ENCODE data around the gene GDF11. TPM values are rescaled to one million over a fixed set of nuclear protein-coding genes. Genes with fewer than 3 reads are reported as not detected.

GDF11 gene
- total RNA-seq, result 1 to 10 TPM; 4.2 TPM

- no peaks in the 10 kb centered on the region for H3K36me3 Mint-ChIP-seq (ENCODE audit: low read depth)
- H3K9me3 Mint-ChIP-seq, result no peaks in the 10 kb centered on the region
- CTCF ChIA-PET, result interaction anchor here (1.0 to 2.0 kb wide), 2 partner anchors 52 to 196 kb away, joined by 4 to 8 read pairs; no protein-coding TSS in a partner anchor
- H3K4me1 Mint-ChIP-seq (ENCODE audit: low read depth), result peaks cover 31% of the 10 kb centered on the region
- H3K4me3 Mint-ChIP-seq, result peak within 1 kb of the TSS; percentile 84
- peak within 1 kb of the TSS; percentile 13 for H3K27ac Mint-ChIP-seq
- intact Hi-C loops (cut with micrococcal nuclease), result loop anchor here (1.0 to 10.0 kb wide), 6 partner anchors 54 to 722 kb away; partner anchors contain the start of genes ORMDL2, RPS26 and SPRYD4
- no peaks in the 10 kb centered on the region for H3K27me3 Mint-ChIP-seq (ENCODE audit: low read depth)
- peak; percentile 75 for DNase-seq
Measured at GRCh38 chr12:55742719-55743405, at the start of gene GDF11. GDF11 (plus strand) TSS chr12:55743122; CDS start chr12:55743317, 195 bp downstream.

- no peak overlapping the region for H3K27ac Mint-ChIP-seq
- H3K9me3 Mint-ChIP-seq, result no peaks in the 10 kb centered on the region
- no peaks in the 10 kb centered on the region for H3K36me3 Mint-ChIP-seq (ENCODE audit: low read depth)
- H3K27me3 Mint-ChIP-seq (ENCODE audit: low read depth), result no peaks in the 10 kb centered on the region
- CTCF ChIA-PET, result no interaction called here
- no peak overlapping the region for H3K4me3 Mint-ChIP-seq
- no peaks in the 10 kb centered on the region for H3K4me1 Mint-ChIP-seq (ENCODE audit: low read depth)
- intact Hi-C loops (cut with micrococcal nuclease), result no loop called here
- DNase-seq, result no peak
Measured at GRCh38 chr12:55693323-55694187, 49.4 kb upstream of the GDF11 start.

- Mint-ChIP-seq H3K27me3 (ENCODE audit: low read depth) (no peaks in the 10 kb centered on the region), H3K27ac (no peak overlapping the region), H3K9me3 (no peaks in the 10 kb centered on the region), H3K4me1 (ENCODE audit: low read depth) (no peaks in the 10 kb centered on the region), H3K36me3 (ENCODE audit: low read depth) (no peaks in the 10 kb centered on the region), H3K4me3 (no peak overlapping the region)
- intact Hi-C loops (cut with micrococcal nuclease), result no loop called here
- DNase-seq, result no peak
- CTCF ChIA-PET, result no interaction called here
Measured at GRCh38 chr12:55694188-55694515, 48.8 kb upstream of the GDF11 start.

GRCh38 chr12:55694651-55695050 is 48.3 kb upstream of the GDF11 start:
- H3K9me3 Mint-ChIP-seq, result no peaks in the 10 kb centered on the region
- no peaks in the 10 kb centered on the region for H3K27me3 Mint-ChIP-seq (ENCODE audit: low read depth)
- intact Hi-C loops (cut with micrococcal nuclease), result no loop called here
- CTCF ChIA-PET, result no interaction called here
- DNase-seq, result no peak
- no peaks in the 10 kb centered on the region for H3K4me1 Mint-ChIP-seq (ENCODE audit: low read depth)
- H3K36me3 Mint-ChIP-seq (ENCODE audit: low read depth), result no peaks in the 10 kb centered on the region
- no peak overlapping the region for H3K27ac Mint-ChIP-seq
- H3K4me3 Mint-ChIP-seq, result no peak overlapping the region

- no peak overlapping the region for H3K27ac Mint-ChIP-seq
Measured at GRCh38 chr12:55695349-55695748, 47.6 kb upstream of the GDF11 start.

GRCh38 chr12:55696141-55696540 is 46.8 kb upstream of the GDF11 start:
- H3K36me3 Mint-ChIP-seq (ENCODE audit: low read depth), result no peaks in the 10 kb centered on the region
- no peak for DNase-seq
- CTCF ChIA-PET, result interaction anchor here (0.6 to 1.2 kb wide), 3 partner anchors 15 to 40 kb away, joined by 3 to 4 read pairs (median 4); a partner anchor contains a TSS
- H3K4me1 Mint-ChIP-seq (ENCODE audit: low read depth), result no peaks in the 10 kb centered on the region
- no peak overlapping the region for H3K27ac Mint-ChIP-seq
- H3K27me3 Mint-ChIP-seq (ENCODE audit: low read depth), result no peaks in the 10 kb centered on the region
- intact Hi-C loops (cut with micrococcal nuclease), result no loop called here
- no peak overlapping the region for H3K4me3 Mint-ChIP-seq
- H3K9me3 Mint-ChIP-seq, result no peaks in the 10 kb centered on the region

More at GRCh38 chr12:55695349-55695748, 47.6 kb upstream of the GDF11 start:
- Mint-ChIP-seq H3K9me3 (no peaks in the 10 kb centered on the region), H3K4me1 (ENCODE audit: low read depth) (no peaks in the 10 kb centered on the region), H3K36me3 (ENCODE audit: low read depth) (no peaks in the 10 kb centered on the region), H3K27me3 (ENCODE audit: low read depth) (no peaks in the 10 kb centered on the region), H3K4me3 (no peak overlapping the region)
- CTCF ChIA-PET, result interaction anchor here (0.6 kb wide), 1 partner anchor 14 kb away, joined by 4 read pairs; a partner anchor contains a TSS
- intact Hi-C loops (cut with micrococcal nuclease), result no loop called here
- DNase-seq, result no peak

- intact Hi-C loops (cut with micrococcal nuclease), result no loop called here
- no peaks in the 10 kb centered on the region for H3K36me3 Mint-ChIP-seq (ENCODE audit: low read depth)
- H3K9me3 Mint-ChIP-seq, result no peaks in the 10 kb centered on the region
- H3K27me3 Mint-ChIP-seq (ENCODE audit: low read depth), result no peaks in the 10 kb centered on the region
- H3K4me3 Mint-ChIP-seq, result no peak overlapping the region
- no peak for DNase-seq
- CTCF ChIA-PET, result interaction anchor here (0.5 to 1.2 kb wide), 3 partner anchors 16 to 88 kb away, joined by 3 to 4 read pairs (median 4); no protein-coding TSS in a partner anchor
- no peaks in the 10 kb centered on the region for H3K4me1 Mint-ChIP-seq (ENCODE audit: low read depth)
- no peak overlapping the region for H3K27ac Mint-ChIP-seq
Measured at GRCh38 chr12:55696796-55697462, 46.0 kb upstream of the GDF11 start.

- H3K9me3 Mint-ChIP-seq, result no peaks in the 10 kb centered on the region
- no peak for DNase-seq
- no peaks in the 10 kb centered on the region for H3K27me3 Mint-ChIP-seq (ENCODE audit: low read depth)
- no peak overlapping the region for H3K4me3 Mint-ChIP-seq
- intact Hi-C loops (cut with micrococcal nuclease), result no loop called here
- no peaks in the 10 kb centered on the region for H3K36me3 Mint-ChIP-seq (ENCODE audit: low read depth)
- CTCF ChIA-PET, result no interaction called here
- H3K27ac Mint-ChIP-seq, result no peak overlapping the region
- H3K4me1 Mint-ChIP-seq (ENCODE audit: low read depth), result no peaks in the 10 kb centered on the region
Measured at GRCh38 chr12:55697686-55698085, 45.2 kb upstream of the GDF11 start.

GRCh38 chr12:55698241-55698955 is 44.5 kb upstream of the GDF11 start:
- H3K36me3 Mint-ChIP-seq (ENCODE audit: low read depth), result no peaks in the 10 kb centered on the region
- H3K4me3 Mint-ChIP-seq, result no peak overlapping the region
- no peak for DNase-seq
- no peak overlapping the region for H3K27ac Mint-ChIP-seq
- H3K27me3 Mint-ChIP-seq (ENCODE audit: low read depth), result no peaks in the 10 kb centered on the region
- H3K9me3 Mint-ChIP-seq, result no peaks in the 10 kb centered on the region
- intact Hi-C loops (cut with micrococcal nuclease), result no loop called here
- CTCF ChIA-PET, result no interaction called here
- H3K4me1 Mint-ChIP-seq (ENCODE audit: low read depth), result no peaks in the 10 kb centered on the region

GRCh38 chr12:55698965-55699364 is 44.0 kb upstream of the GDF11 start:
- H3K36me3 Mint-ChIP-seq (ENCODE audit: low read depth), result no peaks in the 10 kb centered on the region
- no peak overlapping the region for H3K27ac Mint-ChIP-seq
- H3K4me1 Mint-ChIP-seq (ENCODE audit: low read depth), result no peaks in the 10 kb centered on the region
- no peak for DNase-seq
- no peak overlapping the region for H3K4me3 Mint-ChIP-seq
- CTCF ChIA-PET, result no interaction called here
- no peaks in the 10 kb centered on the region for H3K27me3 Mint-ChIP-seq (ENCODE audit: low read depth)
- intact Hi-C loops (cut with micrococcal nuclease), result no loop called here
- no peaks in the 10 kb centered on the region for H3K9me3 Mint-ChIP-seq

- Mint-ChIP-seq H3K4me3 (no peak overlapping the region), H3K4me1 (ENCODE audit: low read depth) (no peaks in the 10 kb centered on the region), H3K27ac (no peak overlapping the region), H3K27me3 (ENCODE audit: low read depth) (no peaks in the 10 kb centered on the region), H3K9me3 (no peaks in the 10 kb centered on the region), H3K36me3 (ENCODE audit: low read depth) (no peaks in the 10 kb centered on the region)
- DNase-seq, result no peak
- CTCF ChIA-PET, result no interaction called here
- intact Hi-C loops (cut with micrococcal nuclease), result no loop called here
Measured at GRCh38 chr12:55699471-55700055, 43.4 kb upstream of the GDF11 start.

Data from activated naive CD4-positive, alpha-beta T cell treated with anti-CD3 and anti-CD28 coated beads for 36 hours (primary cell).